Jurkat, Clone E6-1 (cell line): Measurements from ENCODE around the gene CAP2. TPM values are rescaled to one million over a fixed set of nuclear protein-coding genes. Genes with fewer than 3 reads are reported as not detected.

Experiments used
- DNase-seq: peaks from one replicate; pipeline ENCODE4 v3.0.0-alpha.2; 2011; ENCODE audit warnings: low read depth, low spot score
- H3K4me3 ChIP-seq: 2 replicates; pipeline ENCODE4 v1.5.1; 2011; ENCODE audit warnings: mild to moderate bottlenecking, low read length, control low read depth, moderate library complexity
- polyA plus RNA-seq: library from polyadenylated mRNA; unstranded; fragments of >200 nt; gene quantifications from one replicate; pipeline ENCODE4 v1.2.1, GENCODE V29; 2012; ENCODE audit warnings: missing spikeins; ENCODE audit not compliant: insufficient read length, insufficient read depth

CAP2 gene
- polyA plus RNA-seq, result not detected

- no peak within 1 kb of the TSS for H3K4me3 ChIP-seq
- no peak for DNase-seq
These were observed at the start of gene CAP2 for GRCh38 chr6:17392978-17393891. CAP2 (plus strand) TSS chr6:17393595; CDS start chr6:17421556, 27,961 bp downstream.

GRCh38 chr6:17347012-17347411 lies 46.4 kb upstream of the CAP2 start:
- no peak for DNase-seq
- no peak overlapping the region for H3K4me3 ChIP-seq

- DNase-seq, result no peak
- no peak overlapping the region for H3K4me3 ChIP-seq
These were observed 44.0 kb upstream of the CAP2 start for GRCh38 chr6:17349427-17349826.

- no peak for DNase-seq
- no peak overlapping the region for H3K4me3 ChIP-seq
These were observed 41.1 kb upstream of the CAP2 start for GRCh38 chr6:17352302-17352701.

- DNase-seq, result no peak
- H3K4me3 ChIP-seq, result no peak overlapping the region
These were observed 39.8 kb upstream of the CAP2 start for GRCh38 chr6:17353440-17354175.

GRCh38 chr6:17354700-17355403 lies 38.5 kb upstream of the CAP2 start:
- no peak for DNase-seq
- no peak overlapping the region for H3K4me3 ChIP-seq

- no peak overlapping the region for H3K4me3 ChIP-seq
- no peak for DNase-seq
These were observed 38.0 kb upstream of the CAP2 start for GRCh38 chr6:17355404-17355774.

GRCh38 chr6:17358515-17358914 lies 34.9 kb upstream of the CAP2 start:
- DNase-seq, result no peak
- H3K4me3 ChIP-seq, result no peak overlapping the region

GRCh38 chr6:17360564-17360963 lies 32.8 kb upstream of the CAP2 start:
- H3K4me3 ChIP-seq, result no peak overlapping the region
- DNase-seq, result no peak

GRCh38 chr6:17361013-17361412 lies 32.4 kb upstream of the CAP2 start:
- no peak overlapping the region for H3K4me3 ChIP-seq
- DNase-seq, result no peak

GRCh38 chr6:17365961-17366360 lies 27.4 kb upstream of the CAP2 start:
- DNase-seq, result no peak

GRCh38 chr6:17367868-17368267 lies 25.5 kb upstream of the CAP2 start:
- DNase-seq, result no peak
- no peak overlapping the region for H3K4me3 ChIP-seq

More at GRCh38 chr6:17365961-17366360, 27.4 kb upstream of the CAP2 start:
- no peak overlapping the region for H3K4me3 ChIP-seq

GRCh38 chr6:17381424-17382147 lies 11.8 kb upstream of the CAP2 start:
- no peak overlapping the region for H3K4me3 ChIP-seq
- DNase-seq, result no peak

GRCh38 chr6:17385660-17386059 lies 7.7 kb upstream of the CAP2 start:
- no peak for DNase-seq

GRCh38 chr6:17388365-17388764 lies 5.0 kb upstream of the CAP2 start:
- no peak for DNase-seq
- no peak overlapping the region for H3K4me3 ChIP-seq

More at GRCh38 chr6:17385660-17386059, 7.7 kb upstream of the CAP2 start:
- H3K4me3 ChIP-seq, result no peak overlapping the region

GRCh38 chr6:17389274-17389847 lies 4.0 kb upstream of the CAP2 start:
- no peak overlapping the region for H3K4me3 ChIP-seq
- DNase-seq, result no peak

GRCh38 chr6:17390276-17390675 lies 3.1 kb upstream of the CAP2 start:
- H3K4me3 ChIP-seq, result no peak overlapping the region
- no peak for DNase-seq

- no peak for DNase-seq
- no peak overlapping the region for H3K4me3 ChIP-seq
These were observed 1.4 kb upstream of the CAP2 start for GRCh38 chr6:17391976-17392375.
